Mesenteric fat pad (tissue), 1 donor: ENCODE measurements around the gene CCDC92. TPM values are rescaled to one million over a fixed set of nuclear protein-coding genes. Genes with fewer than 3 reads are reported as not detected.

Experiments
- DNase-seq: peaks from one replicate; pipeline ENCODE4 v3.0.0-alpha.2; 2020; ENCODE audit warnings: low spot score
- total RNA-seq: library from RNA; stranded (reverse); fragmentation: NEBNext Ultra II Directional; extraction: Animal tissue kit (Norgen Biotek cat#: 25700); gene quantifications from one replicate; pipeline ENCODE4 v1.2.1, GENCODE V29; 2021
- donor health status: DM: yes; HTN: yes; CAD: no.

CCDC92 gene
- total RNA-seq, 1 donor from 2014 or later = 68.7 TPM

DNA sequence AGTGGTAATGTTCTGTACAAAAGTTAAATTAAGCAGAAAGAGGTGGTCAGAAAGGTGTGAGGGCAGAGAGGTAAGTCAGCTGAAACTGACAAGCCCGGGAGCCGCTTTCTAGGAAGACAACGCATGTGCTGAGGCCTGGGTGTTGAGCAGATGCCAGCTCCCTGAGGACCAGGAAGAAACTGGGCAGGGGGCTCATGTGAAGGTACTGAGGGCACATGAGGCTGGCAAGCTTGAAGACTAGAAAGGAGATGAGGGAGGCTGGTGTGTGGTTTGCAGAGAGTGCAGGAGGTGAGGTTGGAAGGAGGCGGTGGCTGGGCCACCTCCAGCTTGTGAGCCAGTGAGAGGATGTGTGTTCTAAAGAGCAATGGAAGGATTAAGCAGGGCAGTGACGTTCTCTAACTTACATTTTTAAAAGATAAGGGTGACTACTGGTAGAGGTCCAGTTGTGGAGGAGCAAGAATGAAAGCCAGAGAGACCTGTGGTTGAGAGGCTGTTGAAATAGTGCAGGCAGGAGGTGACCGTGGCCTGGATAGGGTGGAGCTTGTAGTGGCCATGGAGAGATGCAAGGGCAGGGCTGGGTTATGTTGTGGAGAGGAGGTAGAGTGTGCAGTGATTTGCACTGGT lies 29.5 kb upstream of the CCDC92 start:
- DNase-seq = no peak

- no peak for DNase-seq
Observed at GRCh38 chr12:124001343-124001742, 28.7 kb upstream of the CCDC92 start.

DNA sequence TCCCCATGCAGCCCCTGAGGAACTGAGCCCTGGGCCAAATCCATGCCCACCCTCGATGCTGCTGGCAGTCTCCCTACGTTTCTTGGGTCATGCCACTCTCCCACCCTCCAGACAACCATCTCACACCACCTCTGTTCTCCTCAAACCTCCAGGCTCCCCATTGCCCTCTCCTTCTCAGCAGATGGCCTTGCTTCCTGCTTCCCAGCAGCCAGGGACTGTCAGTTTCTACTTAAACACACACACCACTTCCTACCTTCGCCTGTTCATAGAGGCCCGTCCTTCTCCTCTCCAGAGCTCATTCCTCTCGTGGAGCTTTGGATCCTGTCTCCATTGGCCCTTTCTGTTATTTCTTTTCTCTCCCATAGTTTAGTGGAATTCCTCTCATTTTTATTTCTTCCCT lies 27.5 kb upstream of the CCDC92 start:
- no peak for DNase-seq

DNA sequence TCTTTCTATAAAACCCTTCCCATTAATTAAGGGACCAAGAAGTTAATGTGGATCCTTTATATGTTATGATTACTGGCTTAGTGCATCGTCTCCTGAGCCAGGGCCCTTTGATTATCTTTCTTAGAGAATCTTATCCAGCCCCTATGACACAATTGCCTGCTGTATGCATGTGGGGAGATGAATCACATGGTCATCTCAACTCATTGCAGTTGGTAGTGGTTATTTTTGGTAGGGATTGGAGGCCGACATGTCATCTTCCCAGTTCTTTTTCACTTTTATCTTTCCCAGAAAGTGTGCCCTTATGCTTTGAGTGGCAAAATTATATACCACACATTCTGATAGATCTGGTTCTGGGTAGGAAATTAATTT lies 26.3 kb upstream of the CCDC92 start:
- DNase-seq = no peak

DNA sequence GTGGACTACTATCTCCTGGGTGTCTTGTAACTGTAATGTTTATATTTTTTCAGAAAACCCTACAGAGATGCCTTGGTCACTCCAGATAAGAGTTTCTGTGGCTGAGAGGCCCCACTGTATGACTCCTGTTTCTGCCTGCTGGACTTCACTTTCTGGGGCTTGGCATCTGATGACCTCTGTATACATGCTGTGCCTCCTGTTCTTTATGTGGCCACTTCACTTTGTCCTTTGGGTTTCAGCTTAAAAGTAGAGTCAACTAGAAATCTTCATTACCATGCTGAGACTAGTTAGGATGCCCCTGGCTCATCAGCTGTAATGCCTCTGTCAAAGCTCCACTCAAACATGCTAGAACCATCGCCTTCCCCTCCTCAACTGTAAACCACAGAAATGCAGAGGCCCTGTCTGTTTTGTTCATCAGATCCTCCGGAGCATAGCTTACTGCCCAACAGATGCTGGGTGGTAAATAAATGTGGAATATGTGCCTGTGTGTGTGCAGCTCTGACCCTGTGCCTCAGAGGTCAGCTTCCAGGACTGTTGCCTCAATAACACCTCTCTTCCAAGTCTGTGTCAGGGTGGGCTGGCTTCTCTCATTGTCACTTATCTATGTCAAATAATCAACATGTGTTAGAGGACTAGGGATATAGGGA lies 25.8 kb upstream of the CCDC92 start:
- DNase-seq = no peak

DNA sequence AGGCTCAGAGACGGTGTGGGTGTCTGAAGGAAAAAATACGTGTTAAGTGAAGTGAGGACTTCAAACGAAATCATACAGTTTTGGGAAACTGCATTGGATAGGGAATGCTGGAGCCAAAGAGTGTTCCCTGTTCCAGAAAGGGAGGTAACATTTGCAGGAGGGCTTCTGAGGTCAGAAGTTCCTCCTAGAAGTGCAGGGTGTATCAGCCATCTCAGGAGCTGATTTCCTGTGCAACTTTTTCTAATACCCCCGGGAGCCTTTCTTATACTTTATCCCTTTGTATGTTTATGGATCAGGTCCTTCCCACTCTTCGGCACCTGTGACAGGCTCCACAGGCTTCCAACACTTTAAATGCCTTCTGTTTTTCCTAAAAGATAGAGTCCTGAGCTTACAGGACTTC lies 25.3 kb upstream of the CCDC92 start:
- no peak for DNase-seq

DNA sequence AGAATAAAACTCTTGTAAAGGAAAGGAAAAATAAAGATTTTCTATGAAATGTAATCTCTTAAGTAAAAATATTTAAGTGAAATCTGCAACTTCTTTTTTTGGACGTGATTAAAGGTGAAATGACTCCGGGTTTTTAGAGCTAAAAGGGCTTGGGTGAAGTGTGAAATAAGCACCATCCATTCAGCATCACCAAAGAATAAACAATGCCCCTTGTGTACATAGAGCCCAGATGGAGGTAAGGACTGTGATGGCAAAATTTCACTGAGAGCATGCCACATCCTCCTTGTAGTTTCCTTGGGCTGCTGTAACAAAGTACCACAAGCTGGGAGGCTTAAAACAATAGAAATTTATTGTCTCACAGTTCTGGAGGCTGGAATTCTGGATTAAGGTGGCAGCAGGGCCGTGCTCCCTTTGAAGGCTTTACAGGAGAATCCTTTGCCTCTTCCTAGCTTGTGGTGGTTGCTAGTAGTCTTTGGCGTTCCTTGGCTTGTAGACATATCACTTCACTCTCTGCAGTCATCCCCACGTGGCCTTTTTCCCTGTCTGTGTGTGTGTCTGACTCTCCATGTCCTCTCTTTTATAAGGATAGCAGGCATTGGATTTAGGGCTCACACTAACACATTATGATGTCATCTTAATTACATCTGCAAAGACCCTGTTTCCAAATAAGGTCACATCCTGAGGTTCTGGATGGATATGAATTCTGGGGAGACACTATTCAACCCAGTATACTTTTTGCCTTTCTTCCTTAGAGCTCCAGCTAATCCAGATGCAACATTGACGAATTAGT lies 24.6 kb upstream of the CCDC92 start:
- no peak for DNase-seq

DNA sequence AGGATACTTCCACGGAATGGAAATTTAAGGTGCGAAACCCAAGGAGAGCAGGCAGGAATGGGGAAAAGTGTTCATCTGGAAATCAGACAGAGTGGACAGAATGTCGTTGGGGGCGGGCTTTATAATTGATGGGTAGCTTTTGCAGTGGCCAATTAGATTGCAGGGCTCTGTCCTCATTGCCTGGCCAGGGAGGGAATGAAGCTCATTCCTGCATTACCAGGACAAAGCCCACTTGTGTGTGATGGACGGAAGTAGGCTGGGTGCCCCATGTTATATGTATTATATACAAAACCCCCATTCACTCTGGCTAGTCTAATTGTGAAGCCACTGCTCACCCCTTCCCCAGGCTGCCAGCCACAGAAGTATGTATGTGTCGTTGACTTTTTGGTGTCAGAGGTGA lies 23.9 kb upstream of the CCDC92 start:
- no peak for DNase-seq

DNA sequence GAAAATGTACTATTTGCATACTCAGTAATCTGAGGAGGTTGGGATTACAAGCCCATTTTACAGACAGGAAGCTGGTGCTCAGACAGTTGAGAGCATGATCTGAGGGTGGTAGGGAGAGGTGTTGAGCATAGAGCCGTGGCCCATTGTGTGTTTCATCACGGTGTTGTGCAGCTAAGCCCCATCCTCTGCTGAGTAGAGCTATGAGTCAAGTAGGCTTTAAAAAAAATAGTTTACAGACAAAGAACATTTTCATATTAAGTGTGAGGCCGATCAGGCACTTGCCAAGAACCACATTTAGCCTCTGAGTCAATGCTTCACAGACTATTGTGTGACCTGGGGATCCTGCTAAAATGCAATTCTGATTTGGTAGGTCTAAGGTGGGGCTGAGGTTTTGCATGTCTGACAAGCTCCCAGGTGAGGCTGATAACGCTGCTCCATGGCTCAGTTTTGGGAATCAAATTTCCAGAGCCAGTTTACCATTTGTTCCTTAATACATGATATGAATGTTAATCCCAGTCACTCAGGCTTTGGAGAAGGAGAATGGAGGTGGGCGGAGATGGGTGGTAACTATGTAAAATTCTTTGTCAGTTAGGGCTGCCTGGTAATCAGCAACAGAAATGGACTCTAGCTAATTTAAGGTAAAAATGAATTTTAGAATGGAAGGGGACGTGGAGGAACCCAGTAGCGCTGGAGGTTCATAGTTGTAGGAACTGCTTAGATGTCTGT lies 22.6 kb upstream of the CCDC92 start:
- DNase-seq = no peak

DNA sequence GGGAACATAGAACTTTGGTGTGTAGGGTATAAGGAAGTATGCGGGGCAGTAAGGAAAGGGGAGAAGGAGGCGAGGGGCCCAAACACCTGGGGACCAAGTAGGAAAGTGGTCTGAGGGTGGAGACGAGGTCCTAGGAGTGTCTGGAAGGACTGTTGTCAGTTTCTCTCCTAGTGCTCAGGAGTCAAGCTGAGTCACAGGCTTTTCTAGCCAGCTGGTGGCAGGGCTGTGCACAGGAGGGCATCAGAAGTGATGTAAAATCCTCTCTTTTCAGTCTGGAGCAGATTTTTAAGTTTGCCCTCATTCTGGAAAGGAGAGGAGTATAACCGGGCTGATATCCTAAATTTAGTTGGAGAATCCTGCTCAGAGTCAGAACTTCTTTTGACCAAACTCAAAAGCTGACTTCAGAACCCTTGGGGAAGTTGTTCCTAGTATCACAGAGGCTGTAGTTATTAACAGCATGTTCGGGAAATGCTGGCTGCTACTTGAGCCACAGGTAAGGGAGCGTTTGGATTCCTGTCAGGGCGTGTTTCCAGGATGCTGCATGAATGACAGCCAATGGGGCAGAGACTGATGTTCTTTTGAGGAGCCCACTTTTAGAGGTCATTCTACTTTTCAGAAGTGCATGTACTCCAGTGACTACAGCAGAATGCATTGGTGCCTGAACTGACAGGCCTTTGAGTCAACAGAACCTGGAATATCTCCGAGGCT lies 19.6 kb upstream of the CCDC92 start:
- DNase-seq = no peak

- no peak for DNase-seq
Observed at GRCh38 chr12:123991372-123991951, 18.8 kb upstream of the CCDC92 start.

- no peak for DNase-seq
Observed at GRCh38 chr12:123990511-123990910, 17.9 kb upstream of the CCDC92 start.

- no peak for DNase-seq
Observed at GRCh38 chr12:123989753-123990152, 17.1 kb upstream of the CCDC92 start.

DNA sequence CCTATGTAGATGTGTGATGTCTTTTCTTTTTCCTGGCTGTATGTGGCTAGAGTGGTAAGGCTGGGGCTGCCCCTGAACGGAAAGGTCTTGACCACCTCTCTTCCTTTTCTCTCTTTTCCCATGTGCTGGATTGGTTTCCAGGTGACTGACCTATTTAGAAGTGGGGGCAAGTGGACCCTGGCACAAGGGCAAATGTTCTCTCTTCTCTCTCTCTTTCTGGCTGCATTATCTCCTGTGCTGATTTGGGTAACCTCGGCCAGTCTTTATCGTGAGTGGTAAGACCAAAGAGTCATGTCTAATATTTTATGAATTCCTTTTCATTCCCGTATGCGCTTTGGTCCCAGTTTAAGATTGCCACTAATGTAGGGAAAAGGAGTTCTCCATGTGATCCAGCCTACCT lies 16.5 kb upstream of the CCDC92 start:
- DNase-seq = no peak

GRCh38 chr12:123987022-123987421 lies 14.4 kb upstream of the CCDC92 start:
- no peak for DNase-seq

DNA sequence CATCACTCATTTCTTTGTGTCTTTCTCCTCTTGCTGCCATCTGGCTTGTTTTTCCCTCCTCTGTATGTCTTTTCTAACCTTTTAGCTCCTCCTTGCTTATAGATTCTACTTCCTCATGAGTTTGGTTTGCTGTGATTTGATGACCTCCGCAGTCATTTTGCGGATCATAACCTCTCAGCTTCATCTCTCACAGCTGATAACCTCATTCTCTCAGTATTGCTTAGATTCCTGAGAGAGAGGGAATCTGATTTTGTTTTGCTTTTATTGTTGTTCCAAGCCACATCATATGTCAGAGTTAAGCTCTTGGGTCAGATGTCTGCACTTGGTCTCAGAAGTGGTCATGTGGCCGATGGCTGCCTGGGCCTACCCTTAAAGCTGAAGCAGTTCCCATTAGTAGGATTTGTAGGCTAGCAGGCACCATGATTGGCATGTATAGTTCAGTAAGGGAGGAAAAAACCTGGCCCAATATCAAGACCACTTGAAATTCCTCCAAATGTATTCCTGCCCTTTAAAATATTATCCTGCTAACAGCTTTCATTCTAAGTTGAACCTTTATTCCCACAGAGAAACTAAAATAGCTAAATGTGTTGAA lies 13.8 kb upstream of the CCDC92 start:
- DNase-seq = no peak

DNA sequence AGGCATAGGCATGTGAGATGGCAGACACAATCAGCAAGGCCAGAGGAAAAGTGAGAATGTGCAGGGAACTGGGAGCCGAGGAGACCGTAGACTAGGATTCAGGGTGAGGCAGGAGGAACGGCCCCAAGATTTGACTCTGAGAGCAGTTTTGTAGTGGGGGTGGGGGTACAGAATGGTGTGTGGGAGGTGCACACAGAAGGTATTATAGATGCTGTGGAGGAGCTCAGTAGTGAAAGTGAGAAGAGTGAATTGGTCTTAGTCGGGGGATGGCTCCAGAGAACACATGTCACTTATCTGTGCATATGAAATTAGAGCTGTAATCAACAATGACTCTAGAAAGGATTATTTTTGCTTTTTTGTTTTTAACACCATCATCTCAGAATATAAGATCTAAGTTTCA lies 12.3 kb upstream of the CCDC92 start:
- DNase-seq = no peak

DNA sequence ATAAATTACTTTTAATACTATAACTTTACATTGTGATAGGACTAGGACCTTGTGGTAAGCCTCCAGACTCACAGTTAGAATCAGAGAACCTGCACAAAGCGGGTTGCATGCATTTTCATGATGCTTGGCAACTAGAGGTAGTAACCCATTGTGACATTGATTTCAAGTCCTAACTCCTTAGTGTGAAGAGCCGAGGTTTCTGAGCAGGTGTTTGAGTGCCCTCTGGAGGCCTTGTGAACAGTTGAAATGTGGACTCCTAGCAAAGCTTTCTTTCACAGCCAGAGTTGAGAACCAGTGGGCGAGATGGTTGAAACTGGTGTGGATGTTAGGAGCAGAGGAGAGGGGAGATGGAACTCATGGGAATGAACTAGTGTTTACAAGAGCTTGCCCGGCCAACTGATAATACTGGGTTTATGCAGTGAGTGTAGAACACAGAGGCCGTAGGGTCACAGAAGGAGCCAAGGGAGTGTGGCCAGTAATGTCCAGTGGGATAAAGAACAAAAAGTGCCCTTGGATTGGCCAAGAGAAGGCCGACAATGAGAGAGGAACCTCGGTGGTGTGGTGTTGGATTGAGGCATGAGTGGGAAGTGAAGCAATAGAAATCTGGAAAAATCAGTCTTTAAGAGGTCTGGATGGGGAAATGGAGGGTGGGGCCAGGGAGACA lies 11.3 kb upstream of the CCDC92 start:
- no peak for DNase-seq

- DNase-seq = no peak
Observed at GRCh38 chr12:123982269-123982668, 9.6 kb upstream of the CCDC92 start.

- DNase-seq = no peak
Observed at GRCh38 chr12:123979566-123979965, 6.9 kb upstream of the CCDC92 start.
